ENCODE results near the gene DCBLD2.
"Not testable (repeated sequence)": the region's sequence is repeated elsewhere in the genome, so short reads cannot be mapped to it uniquely, and the experiment has no call there.

DCBLD2 gene

DNA sequence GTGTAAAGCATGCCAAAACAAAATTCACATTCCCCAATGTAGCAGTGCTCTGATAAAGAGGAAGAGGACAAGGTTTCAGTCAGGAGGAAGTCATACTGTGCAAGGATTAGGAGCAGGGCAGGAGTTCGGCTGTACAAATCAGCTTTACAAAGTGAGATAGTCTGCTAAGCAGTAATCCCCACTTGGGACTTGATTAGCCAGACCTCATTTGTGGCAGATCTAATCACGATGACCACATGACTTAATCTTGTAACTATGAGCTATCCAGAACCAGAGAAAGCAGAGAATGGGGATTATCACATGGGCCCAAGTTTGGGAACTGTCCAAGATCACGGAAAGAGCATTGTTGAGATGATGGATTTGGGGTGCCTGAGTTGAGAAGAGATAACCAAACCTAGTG lies 7.8 kb downstream of the DCBLD2 start:
- FAIRE-seq, result peak; percentile 50
- no peak for DNase-seq (ENCODE audit: low spot score)

DNA sequence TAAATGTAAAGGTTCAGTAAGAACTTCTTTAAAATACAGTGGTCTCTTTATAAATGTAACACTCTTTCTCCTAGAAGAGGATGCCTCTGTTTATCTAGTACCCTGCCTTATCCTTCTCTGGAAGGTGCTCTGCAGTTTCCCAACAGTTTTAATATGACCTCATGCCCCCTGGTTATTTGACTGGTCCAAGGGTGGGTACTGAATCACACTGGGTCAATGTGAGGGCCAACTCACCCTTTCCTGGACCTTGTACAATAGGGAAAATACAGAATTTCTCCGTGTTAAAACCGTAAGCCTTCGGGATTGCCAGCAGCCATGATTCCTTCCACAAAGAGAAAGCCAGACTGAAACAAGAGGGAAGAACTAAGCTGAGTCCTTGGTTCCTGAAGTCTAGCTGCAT lies 9.2 kb downstream of the DCBLD2 start:
- no peak for FAIRE-seq

DNA sequence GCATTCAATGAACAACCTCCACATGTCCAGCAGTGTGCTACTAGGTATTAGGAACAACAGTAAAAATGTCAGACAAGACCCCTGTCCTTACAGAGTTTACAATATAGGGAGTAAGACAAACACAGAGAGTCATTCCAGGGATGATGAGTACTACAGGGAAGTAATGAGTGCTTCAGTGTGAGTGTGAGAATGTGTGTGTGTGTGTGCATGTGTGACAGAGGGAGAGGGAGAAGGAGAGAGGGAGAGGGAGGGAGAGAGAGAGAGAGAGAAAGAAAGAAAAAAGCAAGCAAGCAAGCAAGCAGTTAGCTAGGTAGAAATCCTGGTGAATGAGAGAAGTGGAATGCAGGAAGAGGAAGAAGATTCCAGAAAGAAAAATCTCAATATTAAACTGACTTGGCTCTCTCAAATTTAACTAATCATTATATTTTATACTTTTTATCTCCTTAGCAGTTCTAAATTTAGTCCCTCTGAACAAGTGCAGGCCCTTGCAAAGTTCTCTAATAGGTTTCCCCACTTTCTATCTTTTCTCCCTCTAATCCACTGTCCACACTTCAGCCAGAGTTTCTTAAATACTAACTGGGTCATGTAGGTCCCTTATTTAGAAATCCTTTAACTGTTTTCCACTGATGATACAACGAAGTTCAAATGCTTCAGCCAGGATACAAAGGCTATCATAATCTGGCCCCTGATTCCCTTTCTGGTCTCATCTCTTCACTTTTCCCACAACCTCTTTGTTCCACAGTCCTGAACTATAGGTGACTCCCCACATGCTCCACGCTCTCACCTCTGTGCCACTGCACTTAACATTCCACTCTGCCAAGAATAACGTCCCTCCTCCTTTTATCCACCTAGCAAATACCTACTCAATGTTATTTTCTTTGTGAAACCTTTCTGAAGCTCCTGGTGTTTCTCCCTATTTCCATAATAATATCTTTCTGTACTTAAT lies 10.3 kb downstream of the DCBLD2 start:
- DNase-seq (ENCODE audit: low spot score) (no peak), FAIRE-seq (no peak)

More for the DNA sequence above, 9.2 kb downstream of the DCBLD2 start:
- no peak for DNase-seq (ENCODE audit: low spot score)

DNA sequence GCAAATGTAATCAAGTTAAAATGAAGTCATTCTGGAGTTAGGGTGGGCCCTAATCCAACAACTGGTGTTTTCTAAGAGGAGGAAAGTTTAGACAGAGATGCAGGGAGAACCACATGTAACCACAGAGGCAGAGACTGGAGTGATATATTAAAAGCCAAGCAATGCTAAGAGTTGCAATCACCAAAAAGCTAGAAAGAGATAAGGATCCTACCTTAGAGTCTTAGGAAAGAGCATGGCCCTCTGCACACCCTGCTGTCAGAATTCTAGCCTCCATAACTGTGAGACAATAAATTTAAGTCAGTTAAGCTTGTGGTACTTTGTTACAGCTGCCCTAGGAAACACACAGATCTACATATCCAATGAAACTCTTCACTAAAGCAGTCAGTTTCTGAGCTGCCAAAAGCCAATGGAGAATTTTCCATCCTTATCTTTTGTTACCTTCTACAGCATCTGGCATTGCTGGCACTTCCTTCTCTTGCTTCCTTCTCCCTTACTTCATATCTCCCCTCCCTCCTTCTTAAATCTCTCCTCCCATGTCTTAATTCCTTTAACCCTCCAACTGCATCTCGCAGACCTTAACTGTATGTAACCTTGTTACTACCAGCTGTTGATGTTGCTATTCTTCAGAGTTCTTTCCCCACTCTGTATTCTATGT lies 11.2 kb downstream of the DCBLD2 start:
- FAIRE-seq (peak; percentile 55), DNase-seq (ENCODE audit: low spot score) (no peak)

DNA sequence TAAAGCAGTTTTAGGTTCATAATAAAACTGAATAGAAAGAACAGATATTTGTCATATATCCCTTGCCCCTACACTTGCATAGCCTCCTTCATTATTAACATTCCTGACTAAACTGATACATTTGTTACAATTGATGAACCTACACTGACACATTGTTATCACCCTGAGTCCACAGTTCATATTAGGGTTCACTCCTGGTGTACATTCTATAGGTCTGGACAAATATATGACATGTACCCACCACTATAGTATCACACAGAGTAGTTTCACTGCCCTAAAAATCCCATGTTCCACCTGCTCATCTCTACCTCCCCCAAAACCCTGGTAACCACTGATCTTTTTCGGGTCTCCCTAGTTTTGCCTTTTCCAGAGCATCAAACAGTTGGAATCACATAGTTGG lies 13.8 kb downstream of the DCBLD2 start:
- DNase-seq (ENCODE audit: low spot score), result no peak
- no peak for FAIRE-seq

DNA sequence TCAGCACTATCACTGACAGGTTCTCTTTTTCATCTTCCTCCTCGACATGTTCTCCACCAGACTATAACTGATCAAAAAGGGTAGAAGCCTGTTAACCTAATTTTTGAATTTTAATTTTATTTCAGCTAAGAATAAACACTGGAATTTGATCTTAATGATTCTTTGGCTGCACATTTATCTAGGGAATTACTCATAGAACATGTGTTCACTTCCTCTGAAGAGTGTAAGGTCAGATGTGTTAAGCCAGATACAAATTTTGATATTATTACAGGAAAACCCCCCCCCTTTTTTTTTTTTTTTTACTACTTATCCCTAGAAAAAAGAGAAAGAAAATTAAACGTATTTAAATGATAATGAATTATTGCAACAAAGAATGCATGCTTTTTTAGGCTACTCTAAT lies 15.0 kb downstream of the DCBLD2 start:
- no peak for DNase-seq (ENCODE audit: low spot score)
- no peak for FAIRE-seq

DNA sequence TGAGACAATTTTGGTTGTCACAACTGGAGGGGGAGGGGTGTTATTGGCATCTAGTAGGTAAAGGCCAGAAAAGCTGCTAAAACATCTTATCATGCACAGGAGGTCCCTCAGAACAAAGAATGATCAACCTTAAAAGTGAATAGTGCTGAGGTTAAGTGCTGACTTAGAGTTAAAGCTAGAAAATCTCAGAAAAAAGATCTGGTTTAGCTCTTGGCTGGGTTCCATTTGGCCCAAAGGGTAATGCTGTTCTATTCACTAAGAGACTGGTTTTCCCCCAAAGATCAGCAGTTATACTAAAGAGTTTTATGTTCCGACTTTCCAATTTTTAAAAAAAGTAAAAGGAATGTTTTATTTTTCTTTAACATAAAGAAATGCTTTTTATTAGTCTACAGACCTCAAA lies 15.6 kb downstream of the DCBLD2 start:
- FAIRE-seq (no peak), DNase-seq (ENCODE audit: low spot score) (no peak)

DNA sequence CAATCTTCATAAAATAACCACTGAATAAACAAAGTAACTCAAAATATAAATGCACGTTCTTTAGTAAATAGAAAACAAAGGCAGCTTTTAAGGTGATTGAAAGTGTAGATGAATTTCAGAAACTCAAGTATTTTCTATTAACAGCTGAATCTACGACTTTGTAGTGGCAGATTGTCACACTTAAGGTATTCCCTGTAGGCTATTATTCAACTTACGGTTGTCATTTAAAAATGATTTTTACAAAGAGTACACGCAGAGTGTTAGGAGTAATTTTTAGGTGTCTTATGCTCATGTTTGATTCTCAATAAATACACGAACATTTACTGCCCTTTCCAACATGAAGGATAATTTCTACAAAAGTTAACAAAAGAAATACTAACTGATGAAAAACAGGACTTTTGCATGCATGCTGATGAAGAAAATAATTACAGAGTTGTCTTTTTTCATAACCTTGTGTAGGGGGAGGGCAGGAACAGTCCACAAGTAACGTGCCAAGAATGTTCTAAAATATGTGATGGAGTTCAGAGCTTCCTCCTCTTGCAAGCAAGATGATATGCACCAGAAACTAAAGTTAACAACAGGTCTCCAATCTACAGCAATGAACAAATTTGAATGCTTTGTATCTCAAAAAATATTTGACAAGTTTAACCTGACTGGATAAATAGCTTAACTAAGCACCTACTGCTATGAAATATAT lies 16.7 kb downstream of the DCBLD2 start:
- DNase-seq (ENCODE audit: low spot score) (no peak), FAIRE-seq (no peak)

DNA sequence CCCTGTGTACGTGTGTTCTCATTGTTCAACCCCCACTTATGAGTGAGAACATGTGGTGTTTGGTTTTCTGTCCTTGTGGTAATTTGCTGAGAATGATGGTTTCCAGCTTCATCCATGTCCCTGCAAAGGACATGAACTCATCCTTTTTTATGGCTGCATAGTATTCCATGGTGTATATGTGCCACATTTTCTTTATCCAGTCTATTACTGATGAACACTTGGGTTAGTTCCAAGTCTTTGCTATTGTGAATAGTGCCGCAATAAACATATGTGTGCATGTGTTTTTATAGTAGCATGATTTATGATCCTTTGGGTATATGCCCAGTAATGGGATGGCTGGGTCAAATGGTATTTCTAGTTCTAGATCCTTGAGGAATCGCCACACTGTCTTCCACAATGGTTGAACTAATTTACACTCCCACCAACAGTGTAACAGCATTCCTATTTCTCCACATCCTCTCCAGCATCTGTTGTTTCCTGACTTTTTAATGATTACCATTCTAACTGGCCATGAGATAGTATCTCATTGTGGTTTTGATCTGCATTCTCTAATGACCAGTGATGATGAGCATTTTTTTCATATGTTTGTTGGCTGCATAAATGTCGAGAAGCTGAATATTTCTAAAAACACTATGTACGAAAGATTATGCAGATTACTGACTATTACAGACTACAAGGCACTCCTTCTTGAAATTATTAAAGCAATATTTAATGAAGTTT lies 18.7 kb downstream of the DCBLD2 start:
- DNase-seq (ENCODE audit: low spot score); FAIRE-seq: not testable (repeated sequence)

DNA sequence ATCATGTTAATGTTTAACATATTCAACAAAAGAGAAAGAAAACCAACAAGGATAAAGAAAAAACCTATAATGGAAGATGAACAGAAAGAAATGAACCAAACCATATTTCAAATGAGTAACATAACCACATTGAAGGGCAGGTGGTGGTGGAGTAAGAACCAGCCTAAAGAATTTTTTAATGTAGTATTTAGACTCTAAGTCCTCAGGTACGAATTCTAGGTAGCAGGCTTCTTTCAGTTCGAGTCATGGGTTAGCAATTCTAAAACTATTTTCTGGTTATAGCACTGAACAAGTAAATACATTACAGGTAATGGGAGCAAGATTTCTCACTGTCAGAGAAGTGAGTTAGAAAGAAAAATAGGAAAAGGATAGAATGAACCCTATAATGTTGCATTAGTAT lies 24.4 kb downstream of the DCBLD2 start:
- no peak for FAIRE-seq
- DNase-seq (ENCODE audit: low spot score), result no peak

DNA sequence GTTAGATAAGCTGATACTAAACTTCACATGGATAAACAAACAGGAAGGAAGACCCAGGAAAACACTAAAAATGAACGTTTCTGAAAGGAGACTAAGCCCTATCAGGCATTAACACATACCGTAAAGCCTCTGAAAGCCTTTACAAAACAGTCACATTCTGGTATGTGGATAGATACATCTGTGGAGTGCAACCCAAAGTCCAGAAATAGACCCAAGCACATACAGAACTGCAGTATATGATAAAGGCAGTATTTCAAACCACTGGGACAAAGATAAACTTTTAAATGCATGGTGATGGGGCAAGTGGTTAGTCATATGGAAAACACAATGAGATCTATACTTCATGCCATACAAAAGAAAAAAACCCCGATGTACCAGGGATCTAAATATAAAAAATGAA lies 26.0 kb downstream of the DCBLD2 start:
- no peak for DNase-seq (ENCODE audit: low spot score)
- FAIRE-seq, result no peak

DNA sequence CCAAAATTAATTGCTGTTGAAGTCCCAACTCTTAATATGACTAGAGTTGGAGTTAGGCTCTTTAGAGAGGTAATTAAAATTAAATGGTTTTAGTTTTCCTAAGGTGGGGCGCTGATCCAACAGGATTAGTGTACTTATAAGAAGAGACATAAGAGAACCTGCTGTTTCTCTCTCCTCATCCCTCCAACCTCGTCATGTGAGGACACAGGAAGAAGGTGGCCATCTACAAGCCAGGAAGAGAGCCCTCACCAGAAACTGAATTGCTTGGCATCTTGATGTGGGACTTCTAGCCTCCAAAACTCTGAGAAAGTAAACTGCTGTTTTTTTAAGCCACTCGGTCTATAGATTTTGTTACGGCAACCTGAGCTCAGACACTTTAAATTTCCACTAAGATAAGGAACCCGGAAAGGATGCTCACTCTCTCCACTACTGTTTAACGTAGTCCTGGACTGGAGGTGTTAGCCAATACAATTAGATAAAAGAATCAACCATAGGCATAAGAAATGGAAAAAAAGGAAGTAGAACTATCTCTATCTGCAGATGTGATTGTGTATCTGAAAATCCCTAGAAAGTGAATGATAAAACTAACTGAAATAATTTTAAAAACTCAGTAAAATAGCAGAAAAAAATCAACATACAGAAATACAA lies 26.8 kb downstream of the DCBLD2 start:
- no peak for DNase-seq (ENCODE audit: low spot score)
- FAIRE-seq, result no peak

DNA sequence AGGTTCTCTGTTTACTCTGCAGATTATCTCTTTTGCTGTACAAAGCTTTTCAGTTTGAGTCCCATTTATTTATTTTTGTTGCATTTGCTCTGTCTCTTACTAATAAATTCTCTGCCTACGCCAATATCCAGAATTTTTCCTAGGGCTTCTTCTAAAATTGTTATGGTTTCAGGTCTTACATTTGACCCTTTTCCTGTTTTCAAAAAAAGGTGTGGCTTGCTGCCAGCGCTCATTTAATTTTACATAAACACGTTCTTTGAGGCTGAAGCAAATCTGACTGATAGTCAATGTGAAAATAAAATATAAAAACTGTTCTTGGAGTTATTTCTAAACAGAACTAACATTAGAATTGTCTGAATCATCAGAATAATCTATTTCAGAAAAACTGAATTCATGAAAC lies 32.1 kb downstream of the DCBLD2 start:
- no peak for FAIRE-seq
- no peak for DNase-seq (ENCODE audit: low spot score)

DNA sequence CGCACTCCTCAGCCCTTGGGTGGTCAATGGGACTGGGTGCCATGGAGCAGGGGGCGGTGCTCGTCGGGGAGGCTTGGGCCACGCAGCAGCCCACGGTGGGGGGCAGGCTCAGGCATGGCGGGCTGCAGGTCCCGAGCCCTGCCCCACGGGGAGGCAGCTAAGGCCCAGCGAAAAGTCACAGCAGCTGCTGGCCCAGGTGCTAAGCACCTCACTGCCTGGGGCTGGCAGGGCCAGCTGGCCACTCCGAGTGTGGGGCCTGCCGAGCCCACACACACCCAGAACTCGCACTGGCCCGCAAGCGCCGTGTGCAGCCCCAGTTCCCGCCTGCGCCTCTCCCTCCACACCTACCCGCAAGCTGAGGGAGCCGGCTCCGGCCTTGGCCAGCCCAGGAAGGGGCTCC lies 43.5 kb downstream of the DCBLD2 start:
- DNase-seq (ENCODE audit: low spot score); FAIRE-seq: not testable (repeated sequence)

DNA sequence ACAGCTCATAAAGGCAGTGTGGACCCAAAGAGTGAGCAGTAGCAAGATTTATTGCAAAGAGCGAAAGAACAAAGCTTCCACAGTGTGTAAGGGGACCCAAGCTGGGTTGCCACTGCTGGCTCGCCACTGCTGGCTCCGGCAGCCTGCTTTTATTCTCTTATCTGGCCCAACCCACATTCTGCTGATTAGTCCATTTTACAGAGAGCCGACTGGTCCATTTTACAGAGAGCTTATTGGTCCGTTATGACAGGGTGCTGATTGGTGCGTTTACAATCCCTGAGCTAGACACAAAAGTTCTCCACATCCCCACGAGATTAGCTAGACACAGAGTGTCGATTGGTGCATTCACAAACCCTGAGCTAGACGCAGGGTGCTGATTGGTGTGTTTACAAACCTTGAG lies 44.2 kb downstream of the DCBLD2 start:
- DNase-seq (ENCODE audit: low spot score); FAIRE-seq: not testable (repeated sequence)

DNA sequence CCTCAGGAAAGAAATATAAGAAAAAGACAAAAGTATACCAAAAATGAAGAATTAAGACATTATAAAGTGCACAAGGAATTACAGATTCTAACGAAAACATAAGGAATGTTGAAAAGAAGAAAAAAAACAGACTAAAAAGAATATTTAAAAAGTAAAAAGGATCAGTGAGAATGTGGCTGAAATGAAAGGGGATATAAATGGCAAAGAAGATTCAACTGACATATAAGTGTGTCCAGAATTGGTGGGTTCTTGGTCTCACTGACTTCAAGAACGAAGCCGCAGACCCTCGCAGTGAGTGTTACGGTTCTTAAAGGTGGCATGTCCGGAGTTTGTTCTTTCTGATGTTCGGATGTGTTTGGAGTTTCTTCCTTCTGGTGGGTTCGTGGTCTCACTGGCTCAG lies 44.8 kb downstream of the DCBLD2 start:
- DNase-seq (ENCODE audit: low spot score), result no peak
- no peak for FAIRE-seq

DNA sequence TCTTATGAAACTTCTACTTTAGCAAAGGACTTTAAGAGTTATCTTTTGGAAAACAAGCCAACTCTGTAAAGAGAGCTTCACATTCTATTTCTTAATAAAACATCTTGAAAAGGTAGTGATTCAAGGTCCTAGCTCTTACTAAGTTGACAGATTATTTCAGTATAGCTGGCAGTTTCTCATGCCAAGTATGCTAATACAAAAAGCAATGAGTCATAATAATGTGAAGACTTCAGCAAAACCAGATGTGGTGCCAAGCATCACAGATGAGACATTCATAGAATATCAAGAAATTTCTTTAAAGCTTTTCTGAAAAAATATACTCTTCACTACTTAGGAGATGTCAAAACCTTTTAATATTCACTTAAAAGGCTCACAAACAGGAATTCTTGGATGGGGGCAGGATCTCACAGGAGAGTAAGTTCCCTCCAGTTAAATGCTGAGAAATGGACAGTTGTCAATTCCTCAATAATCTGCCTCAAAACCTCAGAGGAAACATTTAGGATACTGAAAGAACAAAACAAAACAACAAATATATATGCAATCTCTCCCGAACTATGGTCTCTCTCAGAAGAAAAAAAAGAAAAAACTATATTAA lies 45.6 kb downstream of the DCBLD2 start:
- DNase-seq (ENCODE audit: low spot score), result peak; percentile 18
- FAIRE-seq, result no peak

DNA sequence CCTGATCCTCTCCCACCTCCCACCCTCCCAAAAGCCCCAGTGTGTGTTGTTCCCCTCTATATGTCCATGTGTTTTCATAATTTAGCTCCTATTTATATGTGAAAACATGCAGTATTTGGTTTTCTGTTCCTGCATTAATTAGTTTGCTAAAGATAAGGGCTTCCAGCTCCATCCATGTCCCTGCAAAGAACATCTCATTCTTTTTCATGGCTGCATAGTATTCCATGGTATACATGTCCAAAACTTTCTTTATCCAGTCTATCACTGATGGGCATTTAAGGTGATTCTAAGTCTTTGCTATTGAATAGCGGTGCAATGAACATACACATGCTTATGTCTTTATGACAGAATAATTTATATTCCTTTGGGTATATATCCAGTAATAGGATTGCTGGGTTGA lies 53.4 kb downstream of the DCBLD2 start:
- FAIRE-seq (peak; percentile 23), DNase-seq (ENCODE audit: low spot score) (no peak)

DNA sequence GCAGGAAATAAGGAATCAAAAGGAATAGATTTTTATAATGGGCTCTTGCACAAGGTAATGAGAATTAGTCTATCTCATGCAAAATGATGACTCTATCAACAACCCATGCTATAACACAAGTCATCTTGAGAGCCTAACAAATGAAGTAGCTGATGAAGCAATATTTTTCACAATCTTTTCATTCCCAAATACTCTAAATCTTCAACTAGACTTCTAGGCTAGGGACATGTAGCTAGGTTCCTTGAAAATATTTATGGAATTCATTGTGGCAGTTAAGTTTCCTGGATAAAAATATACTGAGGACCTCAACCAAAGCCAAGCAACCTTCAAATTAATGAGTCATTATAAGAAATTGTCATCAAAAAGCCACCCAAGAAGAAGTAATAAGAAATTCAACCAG lies 55.4 kb downstream of the DCBLD2 start:
- FAIRE-seq, result no peak
- no peak for DNase-seq (ENCODE audit: low spot score)

DNA sequence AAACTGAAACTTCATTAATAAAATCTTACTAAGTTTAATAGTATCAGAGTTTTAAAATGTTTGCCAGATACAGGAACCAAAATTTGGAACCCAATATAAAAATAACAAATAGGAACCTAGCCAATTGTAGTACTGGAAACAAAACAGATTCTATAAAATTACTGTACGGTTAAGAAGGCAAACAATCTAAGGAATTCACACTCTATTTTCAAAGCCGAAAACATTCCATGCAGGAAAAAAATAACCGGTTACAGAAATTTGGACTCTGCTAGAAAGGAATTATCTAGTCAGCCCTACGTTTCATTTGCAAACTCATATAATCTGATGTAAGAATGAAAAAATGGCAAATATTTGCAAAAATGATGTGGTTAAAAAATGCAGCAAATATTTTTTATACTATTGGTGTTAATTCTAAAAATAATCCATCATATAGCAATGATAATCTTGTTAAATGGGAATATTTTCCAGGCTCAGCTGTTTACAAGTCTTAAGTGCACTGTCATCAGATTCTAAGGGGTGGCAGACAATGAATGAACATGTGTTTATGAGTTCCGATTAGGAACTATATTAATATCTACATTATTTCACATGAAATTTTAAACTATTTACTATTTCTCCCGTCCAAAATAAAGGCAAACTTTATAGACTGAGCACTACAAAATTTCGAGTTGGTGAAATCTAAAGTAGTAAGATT lies 58.1 kb downstream of the DCBLD2 start:
- FAIRE-seq (no peak), DNase-seq (ENCODE audit: low spot score) (no peak)

All from urothelium cell line (cell line).